ENCODE measurements around the gene WDR37. TPM values are rescaled to one million over a fixed set of nuclear protein-coding genes. Genes with fewer than 3 reads are reported as not detected.

Gene WDR37
- total and polyA plus RNA-seq, 12 donors = 6.8 to 36.5 (median 31.4) TPM

GRCh38 chr10:1100143-1100542 lies 44.0 kb downstream of the WDR37 start:
- no peak for TF ChIP-seq CTCF (IDR thresholded peaks at IDR 0.05)
- H3K4me3 ChIP-seq = no peak overlapping the region
- peaks cover 0 to 34% (median 11%) of the 10 kb centered on the region in 9 donors for H3K4me1 ChIP-seq
- no peaks in the 10 kb centered on the region for H3K9me3 ChIP-seq
- DNase-seq (no peak), ATAC-seq (peak in 3 of 8 donors; percentile 40 to 54 (median 42))
- 52 to 63% methylated on average over 3 of the region's 3 CpGs for WGBS, 2 donors
- H3K36me3 ChIP-seq = peaks cover 0 to 100% (median 43%) of the 10 kb centered on the region in 9 donors
- intact Hi-C loops (cut with DNase I) = loop anchor here in 1 of 10 donors (10.0 kb wide), 1 partner anchor 1945 kb away; no protein-coding TSS in a partner anchor
- H3K27me3 ChIP-seq = no peaks in the 10 kb centered on the region
- H3K27ac ChIP-seq = peak overlapping the region in 4 of 10 donors; percentile 1 to 57 (median 10)

DNA sequence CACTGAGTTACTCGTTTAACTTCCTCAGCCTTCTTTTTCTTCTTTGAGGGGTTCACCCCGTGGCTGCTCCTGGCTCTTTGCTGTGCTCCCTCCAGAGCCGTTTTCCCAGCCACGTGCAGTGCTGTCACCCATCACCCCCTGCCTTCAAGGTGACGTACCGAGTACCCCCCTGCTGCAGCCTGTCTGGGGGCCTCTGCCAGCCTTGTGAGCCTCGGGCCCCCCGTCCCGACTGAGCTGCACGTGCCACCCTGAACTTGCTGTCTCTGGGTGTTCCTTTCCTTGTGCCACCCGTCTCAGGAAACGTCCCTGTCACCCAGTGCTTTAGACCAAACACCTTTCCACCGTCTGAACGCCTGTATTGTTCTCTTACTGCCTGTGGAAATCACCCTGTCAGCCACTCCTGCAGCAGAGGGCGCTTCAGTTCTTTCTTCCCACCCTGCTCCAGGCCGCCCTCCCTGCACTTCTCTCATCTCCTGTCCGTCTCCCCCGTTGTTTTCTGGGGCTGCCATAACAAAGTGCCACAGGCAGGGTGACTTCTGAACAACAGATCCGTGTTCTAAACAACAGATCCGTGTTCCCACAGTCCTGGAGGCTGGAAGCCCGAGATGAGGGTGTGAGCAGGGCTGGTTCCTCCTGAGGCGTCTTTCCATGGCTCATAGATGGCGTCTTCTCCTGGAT lies 44.6 kb downstream of the WDR37 start:
- 69 to 71% methylated on average over 23 of the region's 23 CpGs for WGBS, 2 donors
- peak in 1 of 9 donors; percentile 17 for TF ChIP-seq CTCF (IDR thresholded peaks at IDR 0.05)
- ATAC-seq = peak in 5 of 8 donors; percentile 7 to 47 (median 20)

GRCh38 chr10:1101946-1102345 lies 45.8 kb downstream of the WDR37 start:
- TF ChIP-seq CTCF (IDR thresholded peaks at IDR 0.05) = no peak
- intact Hi-C loops (cut with DNase I) = loop anchor here in 1 of 10 donors (10.0 kb wide), 1 partner anchor 1943 kb away; no protein-coding TSS in a partner anchor
- DNase-seq (no peak), ATAC-seq (no peak)
- no peaks in the 10 kb centered on the region for H3K9me3 ChIP-seq
- H3K36me3 ChIP-seq = peaks cover 0 to 100% (median 47%) of the 10 kb centered on the region in 9 donors
- no peak overlapping the region for H3K27ac ChIP-seq
- peaks cover 0 to 34% (median 11%) of the 10 kb centered on the region in 9 donors for H3K4me1 ChIP-seq
- H3K4me3 ChIP-seq = no peak overlapping the region
- WGBS, 2 donors = 97% methylated on average over 37 of the region's 37 CpGs
- no peaks in the 10 kb centered on the region for H3K27me3 ChIP-seq

More for the DNA sequence above, 44.6 kb downstream of the WDR37 start:
- H3K9me3 ChIP-seq = no peaks in the 10 kb centered on the region
- DNase-seq = no peak
- intact Hi-C loops (cut with DNase I) = loop anchor here in 1 of 10 donors (10.0 kb wide), 1 partner anchor 1944 kb away; no protein-coding TSS in a partner anchor
- peaks cover 0 to 100% (median 47%) of the 10 kb centered on the region in 9 donors for H3K36me3 ChIP-seq
- peaks cover 0 to 34% (median 11%) of the 10 kb centered on the region in 9 donors for H3K4me1 ChIP-seq
- peak overlapping the region in 3 of 10 donors; percentile 1 to 31 (median 6) for H3K27ac ChIP-seq
- H3K4me3 ChIP-seq = no peak overlapping the region
- no peaks in the 10 kb centered on the region for H3K27me3 ChIP-seq

GRCh38 chr10:1102416-1102815 lies 46.2 kb downstream of the WDR37 start:
- Histone ChIP-seq H3K27ac (no peak overlapping the region), H3K4me3 (no peak overlapping the region), H3K9me3 (no peaks in the 10 kb centered on the region), H3K36me3 (peaks cover 0 to 100% (median 48%) of the 10 kb centered on the region in 9 donors), H3K4me1 (peaks cover 0 to 34% (median 11%) of the 10 kb centered on the region in 9 donors), H3K27me3 (no peaks in the 10 kb centered on the region)
- 92% methylated on average over 7 of the region's 7 CpGs for WGBS, 2 donors
- ATAC-seq = no peak
- no peak for TF ChIP-seq CTCF (IDR thresholded peaks at IDR 0.05)
- no peak for DNase-seq
- intact Hi-C loops (cut with DNase I) = loop anchor here in 1 of 10 donors (10.0 kb wide), 1 partner anchor 1942 kb away; no protein-coding TSS in a partner anchor
